Fibroblast of skin of scalp (primary cell): Measurements from ENCODE around the gene MTHFS.

Source experiments
- DNase-seq: peaks from one replicate; pipeline ENCODE4 v3.0.0-alpha.2; 2013

The MTHFS gene

GRCh38 chr15:79812541-79812940, 84.3 kb downstream of the MTHFS start:
- no peak for DNase-seq

DNA sequence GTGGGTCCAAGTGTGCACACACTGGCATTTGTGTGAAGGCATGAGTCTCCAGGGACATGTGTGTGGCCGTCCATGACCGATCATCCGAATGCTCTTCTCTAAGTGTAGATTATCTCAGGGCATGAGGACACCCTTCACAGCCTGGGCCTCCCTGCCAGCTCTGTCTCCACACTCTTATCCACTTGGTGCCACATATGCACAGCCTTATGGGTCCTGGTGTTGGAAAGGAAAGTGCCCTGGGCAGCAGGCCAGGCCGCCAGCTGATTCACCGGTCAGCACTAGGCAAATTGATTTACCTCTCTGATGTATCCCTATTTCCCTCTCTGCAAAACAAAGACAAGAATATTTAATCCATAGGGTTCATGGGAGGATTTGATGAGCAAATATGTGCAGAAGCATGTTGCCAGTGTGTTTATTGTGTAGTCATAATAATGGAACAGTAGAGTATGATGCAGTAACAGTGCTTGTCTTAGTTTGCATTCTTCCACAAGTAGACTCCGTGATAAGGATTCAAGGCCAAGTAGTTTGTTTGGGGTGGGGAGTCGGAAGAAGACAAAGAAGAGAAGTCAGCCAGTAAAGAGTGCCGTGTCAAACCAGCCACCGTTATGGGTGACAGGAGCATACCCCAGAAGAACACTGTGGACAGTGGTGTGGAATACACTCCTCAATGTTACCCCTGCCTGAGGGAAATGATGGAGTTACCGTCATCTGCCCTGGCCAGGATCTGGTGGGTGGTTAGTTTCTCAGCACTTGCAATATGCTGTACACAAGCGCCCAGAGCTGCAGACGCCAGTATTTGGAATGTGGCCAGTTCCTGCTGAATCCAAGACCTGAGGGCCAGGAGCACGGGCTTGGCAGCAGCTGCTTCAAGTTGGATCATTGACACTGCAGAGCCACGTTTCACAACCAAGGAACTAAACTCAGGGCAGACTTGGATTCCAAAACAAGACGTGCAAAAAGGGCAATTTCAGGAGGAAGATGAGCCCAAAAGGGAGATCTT, 85.1 kb downstream of the MTHFS start:
- DNase-seq = peak; percentile 33

DNA sequence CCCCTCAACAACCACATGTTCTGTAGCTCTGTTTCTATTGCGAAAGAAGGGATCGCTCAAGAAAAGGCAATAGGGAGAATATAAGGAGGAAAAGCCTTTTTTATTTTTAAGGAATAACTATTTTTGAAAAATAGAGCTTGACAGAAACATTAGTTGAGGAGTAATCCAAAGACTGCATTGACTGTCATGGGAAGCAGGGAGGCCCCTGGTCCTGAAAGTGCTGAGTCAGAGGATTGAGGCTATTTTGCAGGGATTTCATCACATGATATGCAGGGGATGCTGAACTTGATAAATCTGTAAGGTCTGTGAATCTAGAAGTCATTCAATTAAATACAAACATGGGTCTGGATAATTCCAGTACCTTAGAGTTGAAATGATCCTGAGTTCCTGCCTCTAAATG, 92.0 kb downstream of the MTHFS start:
- peak; percentile 30 for DNase-seq

DNA sequence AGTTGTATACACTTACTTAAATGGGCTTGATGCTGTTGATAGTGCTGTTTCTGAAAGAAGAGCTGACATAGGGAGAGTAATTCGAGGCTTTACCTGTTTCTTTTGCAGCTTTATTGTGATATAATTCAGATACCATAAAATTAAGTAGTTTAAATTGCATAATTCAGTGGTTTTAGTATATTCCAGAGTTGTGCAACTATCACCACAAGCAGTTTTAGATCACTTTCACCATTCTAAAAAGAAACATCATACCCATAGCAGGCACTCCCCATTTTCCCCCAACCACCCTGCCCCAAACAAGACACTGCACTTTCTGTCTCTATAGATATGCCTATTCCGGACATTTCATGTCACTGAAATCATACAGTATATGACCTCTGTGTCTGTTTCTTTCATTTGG, 98.5 kb downstream of the MTHFS start:
- DNase-seq = no peak
